SK-N-MC (cell line): ENCODE data around the gene CAMKV.

ENCODE experiments used
- DNase-seq: peaks from one replicate; pipeline ENCODE4 v3.0.0-alpha.2; 2011; ENCODE audit warnings: low read depth, low spot score
- H3K27ac ChIP-seq: fragments of 200-600 bp; sonication (generic); 2 replicates; pipeline ENCODE4 v1.5.1; 2016; ENCODE audit warnings: mixed run types
- H3K36me3 ChIP-seq: fragments of 200-600 bp; sonication (generic); 2 replicates; pipeline ENCODE4 v1.6.1; 2017; ENCODE audit warnings: antibody characterized with exemption, low read length, mixed read lengths; ENCODE audit not compliant: insufficient read depth
- H3K4me3 ChIP-seq: fragments of 200-600 bp; sonication (generic); 2 replicates; pipeline ENCODE4 v1.5.1; 2016
- H3K9ac ChIP-seq: fragments of 200-600 bp; sonication (generic); 2 replicates; pipeline ENCODE4 v1.8.0; 2017; ENCODE audit warnings: mixed run types, mixed read lengths; ENCODE audit not compliant: insufficient read length
- H3K9me3 ChIP-seq: fragments of 200-600 bp; sonication (generic); 2 replicates; pipeline ENCODE4 v1.6.1; 2017; ENCODE audit warnings: low read depth, mild to moderate bottlenecking, antibody characterized with exemption, low read length, moderate library complexity, mixed read lengths
- EZH2 ChIP-seq: fragments of 200-600 bp; sonication (generic); IDR thresholded peaks from one replicate; pipeline ENCODE4 v1.6.1; 2017; ENCODE audit warnings: antibody characterized with exemption
- FOXP2 ChIP-seq: optimal IDR thresholded peaks from 2 replicates; pipeline ENCODE3; 2011; ENCODE audit warnings: mild to moderate bottlenecking, moderate library complexity; ENCODE audit not compliant: insufficient read depth; ENCODE audit errors: extremely low read length, control extremely low read depth
- POLR2AphosphoS5 ChIP-seq: IDR thresholded peaks from 2 replicates; pipeline ENCODE4 v1.6.1; 2012; ENCODE audit warnings: mild to moderate bottlenecking, low read depth, low read length, borderline replicate concordance

CAMKV gene

DNA sequence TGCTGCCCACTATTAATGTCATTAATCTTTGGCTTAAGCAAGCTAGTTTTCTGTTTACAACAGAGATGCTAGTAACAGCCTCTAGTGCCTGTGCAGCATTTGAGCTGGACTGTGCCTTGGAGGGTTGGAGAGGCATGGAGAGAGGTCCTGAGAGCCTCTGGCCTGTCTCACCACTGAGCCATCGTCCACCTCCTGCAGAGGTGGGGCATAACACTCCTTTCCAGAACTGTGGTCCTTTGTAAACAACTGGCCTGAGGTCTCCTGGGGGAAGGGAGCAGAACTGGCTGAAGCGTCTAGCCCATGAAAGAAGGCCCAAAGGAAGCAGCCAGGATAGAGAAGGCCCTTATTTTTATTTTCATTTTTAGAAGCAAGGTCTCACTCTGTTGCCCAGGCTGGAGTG is 10.0 kb upstream of the CAMKV start:
- Histone ChIP-seq H3K4me3 (no peak overlapping the region), H3K9ac (no peak overlapping the region), H3K9me3 (no peaks in the 10 kb centered on the region), H3K36me3 (no peaks in the 10 kb centered on the region), H3K27ac (no peak overlapping the region)
- no peak for DNase-seq
- TF ChIP-seq POLR2AphosphoS5 (no peak), EZH2 (no peak)

DNA sequence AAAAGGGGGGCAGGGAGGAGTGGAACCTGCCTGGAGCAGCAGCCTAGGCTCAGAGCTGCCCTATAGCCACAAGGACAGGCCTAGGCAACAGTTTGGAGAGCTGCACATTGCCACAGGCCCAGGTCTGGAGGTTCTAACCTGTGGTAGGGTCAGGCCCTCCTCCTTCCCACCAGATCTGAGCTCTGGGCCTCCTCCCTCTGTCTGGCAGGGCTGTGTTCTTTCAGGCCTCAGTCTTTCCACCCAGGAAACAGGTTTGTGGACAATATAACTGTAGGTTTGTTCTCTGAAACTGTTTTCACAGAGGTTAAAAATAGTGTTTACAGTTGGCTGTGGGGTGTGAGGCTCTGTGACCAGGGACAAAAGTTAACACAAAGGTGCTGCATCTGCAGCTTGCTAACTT is 9.0 kb upstream of the CAMKV start:
- DNase-seq = no peak
- no peak overlapping the region for H3K27ac ChIP-seq
- no peak for TF ChIP-seq EZH2
- no peak for TF ChIP-seq POLR2AphosphoS5
- TF ChIP-seq FOXP2 = no peak
- no peak overlapping the region for H3K9ac ChIP-seq
- no peak overlapping the region for H3K4me3 ChIP-seq
- no peaks in the 10 kb centered on the region for H3K9me3 ChIP-seq
- H3K36me3 ChIP-seq = no peaks in the 10 kb centered on the region

DNA sequence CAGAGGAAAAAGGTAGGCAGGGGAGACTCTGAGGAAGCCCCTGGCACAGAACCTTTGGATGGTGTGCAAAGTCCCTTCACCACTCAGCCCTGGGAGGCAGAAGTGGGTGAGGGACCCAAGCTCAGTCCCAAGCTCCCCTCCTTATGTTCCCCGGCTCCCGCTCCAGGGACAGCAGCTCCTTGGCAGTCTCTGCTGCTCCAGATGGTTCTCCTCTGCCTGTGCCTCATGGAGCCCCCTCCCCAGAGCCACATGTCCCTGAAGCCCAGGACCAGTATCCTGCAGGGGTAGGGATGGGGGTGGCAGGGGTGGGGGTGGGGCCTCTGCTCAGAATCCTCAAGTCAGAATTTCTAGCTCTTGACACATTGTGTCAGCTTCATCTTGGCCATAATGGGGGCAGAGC is 8.0 kb upstream of the CAMKV start:
- no peaks in the 10 kb centered on the region for H3K9me3 ChIP-seq
- no peak overlapping the region for H3K27ac ChIP-seq
- H3K36me3 ChIP-seq = no peaks in the 10 kb centered on the region
- H3K9ac ChIP-seq = no peak overlapping the region
- H3K4me3 ChIP-seq = no peak overlapping the region
- DNase-seq = no peak
- TF ChIP-seq FOXP2 (no peak), POLR2AphosphoS5 (no peak), EZH2 (no peak)

DNA sequence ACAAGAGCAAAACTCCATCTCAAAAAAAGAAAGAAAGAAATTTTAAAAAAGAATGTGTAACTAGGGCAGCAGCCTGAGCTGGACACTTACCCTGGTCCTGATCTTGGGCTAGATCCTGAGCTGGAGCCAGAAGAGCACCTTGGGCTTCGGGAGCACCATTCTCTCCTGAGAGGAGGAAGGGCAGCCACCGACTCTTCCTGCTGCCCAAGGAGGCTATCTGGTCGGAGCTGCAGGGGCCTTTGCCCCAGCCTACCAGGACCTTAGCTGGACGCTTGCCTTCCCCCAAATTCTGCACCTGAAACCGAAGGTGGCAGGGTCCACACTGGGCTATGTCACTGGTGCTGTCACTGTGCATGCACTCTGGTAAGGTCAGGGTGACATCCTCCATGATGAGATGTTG is 6.9 kb upstream of the CAMKV start:
- Histone ChIP-seq H3K9ac (no peak overlapping the region), H3K27ac (no peak overlapping the region), H3K9me3 (no peaks in the 10 kb centered on the region), H3K36me3 (no peaks in the 10 kb centered on the region), H3K4me3 (no peak overlapping the region)
- no peak for DNase-seq
- TF ChIP-seq FOXP2 (no peak), POLR2AphosphoS5 (no peak), EZH2 (no peak)

- no peak for TF ChIP-seq EZH2
- TF ChIP-seq POLR2AphosphoS5 = no peak
- no peak for TF ChIP-seq FOXP2
- Histone ChIP-seq H3K4me3 (no peak overlapping the region), H3K27ac (no peak overlapping the region), H3K36me3 (no peaks in the 10 kb centered on the region), H3K9ac (no peak overlapping the region), H3K9me3 (no peaks in the 10 kb centered on the region)
- DNase-seq = no peak
These were observed 3.9 kb upstream of the CAMKV start for GRCh38 chr3:49873623-49874022.

GRCh38 chr3:49872801-49873281 is 3.1 kb upstream of the CAMKV start:
- Histone ChIP-seq H3K27ac (no peak overlapping the region), H3K4me3 (no peak overlapping the region), H3K9me3 (no peaks in the 10 kb centered on the region), H3K9ac (no peak overlapping the region), H3K36me3 (no peaks in the 10 kb centered on the region)
- DNase-seq = no peak
- TF ChIP-seq POLR2AphosphoS5 = no peak
- TF ChIP-seq EZH2 = no peak
- no peak for TF ChIP-seq FOXP2

- no peak overlapping the region for H3K27ac ChIP-seq
- H3K4me3 ChIP-seq = no peak overlapping the region
- TF ChIP-seq EZH2 (no peak), FOXP2 (no peak), POLR2AphosphoS5 (no peak)
- H3K36me3 ChIP-seq = no peaks in the 10 kb centered on the region
- no peak for DNase-seq
- no peaks in the 10 kb centered on the region for H3K9me3 ChIP-seq
- no peak overlapping the region for H3K9ac ChIP-seq
These were observed 1.9 kb upstream of the CAMKV start for GRCh38 chr3:49871531-49872153.

DNA sequence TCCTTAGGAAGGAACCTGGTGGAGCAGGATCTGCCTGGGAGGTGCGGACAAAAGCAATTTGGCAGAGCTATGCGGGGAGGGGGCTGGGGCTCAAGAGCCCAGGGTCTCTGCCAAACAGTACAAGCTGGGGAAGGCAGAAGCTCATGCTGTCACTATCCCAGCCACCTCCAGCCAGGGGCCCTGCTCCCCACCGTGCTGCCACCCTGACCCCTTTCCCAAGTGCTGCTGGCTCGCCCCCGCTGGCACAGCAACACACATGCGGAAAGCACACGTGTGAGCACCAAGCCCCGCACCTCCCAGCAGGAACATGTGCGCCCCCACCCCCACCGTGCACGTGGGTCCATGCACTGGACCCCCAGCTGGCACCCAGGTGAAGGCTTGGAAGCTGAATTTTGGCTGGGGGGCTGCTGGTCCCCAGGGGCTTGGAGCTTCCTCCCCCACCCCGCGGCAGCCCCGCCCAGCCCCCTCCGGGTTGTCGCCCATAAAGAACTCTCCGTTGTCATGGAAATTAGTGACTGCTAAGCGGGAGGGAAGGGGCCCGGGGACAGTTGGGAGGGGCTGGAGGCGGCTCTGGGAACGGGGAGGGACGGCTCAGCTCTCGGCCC is 742 bp downstream of the CAMKV start:
- H3K27ac ChIP-seq = no peak overlapping the region
- H3K4me3 ChIP-seq = peak overlapping the region; percentile 71
- TF ChIP-seq FOXP2 = no peak
- no peak for TF ChIP-seq EZH2
- TF ChIP-seq POLR2AphosphoS5 = no peak
- no peak overlapping the region for H3K9ac ChIP-seq
- DNase-seq = no peak
- no peaks in the 10 kb centered on the region for H3K36me3 ChIP-seq
- no peaks in the 10 kb centered on the region for H3K9me3 ChIP-seq
